Neutrophil (primary cell): ENCODE data around the gene OR1F1.
"Not testable (repeated sequence)": the region's sequence is repeated elsewhere in the genome, so short reads cannot be mapped to it uniquely, and the experiment has no call there.

ENCODE experiments used
- H3K27ac ChIP-seq: fragments of 200-600 bp; sonication (generic); 2 replicates; pipeline ENCODE4 v1.5.1; 2016; ENCODE audit warnings: mild to moderate bottlenecking, moderate library complexity
- H3K27me3 ChIP-seq: fragments of 200-600 bp; sonication (generic); 2 replicates; pipeline ENCODE4 v1.6.0; 2016; ENCODE audit warnings: mild to moderate bottlenecking
- H3K36me3 ChIP-seq: fragments of 200-600 bp; sonication (generic); 2 replicates; pipeline ENCODE4 v1.5.1; 2017
- H3K4me1 ChIP-seq, 2 experiments: fragments of 200-600 bp in 1 of 2; sonication (generic) in 1 of 2; 1 replicate in 1 of 2; 2 replicates in 1 of 2; pipeline versions ENCODE4 v1.5.1 to v1.6.1; 2013 to 2016; ENCODE audit warnings: low read depth in 1 of 2, low read length in 1 of 2, mild to moderate bottlenecking in 1 of 2, moderate library complexity in 1 of 2; ENCODE audit not compliant: control insufficient read depth in 1 of 2, insufficient read depth in 1 of 2
- H3K4me3 ChIP-seq, 2 experiments: fragments of 200-600 bp in 1 of 2; sonication (generic) in 1 of 2; 1 replicate in 1 of 2; 2 replicates in 1 of 2; pipeline ENCODE4 v1.5.1; 2013 to 2016; ENCODE audit warnings: low read depth in 1 of 2, low read length in 1 of 2, mild to moderate bottlenecking in 1 of 2, moderate library complexity in 1 of 2
- H3K9me3 ChIP-seq: fragments of 200-600 bp; sonication (generic); 2 replicates; pipeline ENCODE4 v1.5.1; 2016
- TF ChIP-seq, protein P1 (sequence below): fragments of 200-600 bp; sonication (generic); IDR thresholded peaks from 2 replicates; pipeline ENCODE4 v1.5.1; 2016; ENCODE audit warnings: antibody characterized with exemption

OR1F1 gene

DNA sequence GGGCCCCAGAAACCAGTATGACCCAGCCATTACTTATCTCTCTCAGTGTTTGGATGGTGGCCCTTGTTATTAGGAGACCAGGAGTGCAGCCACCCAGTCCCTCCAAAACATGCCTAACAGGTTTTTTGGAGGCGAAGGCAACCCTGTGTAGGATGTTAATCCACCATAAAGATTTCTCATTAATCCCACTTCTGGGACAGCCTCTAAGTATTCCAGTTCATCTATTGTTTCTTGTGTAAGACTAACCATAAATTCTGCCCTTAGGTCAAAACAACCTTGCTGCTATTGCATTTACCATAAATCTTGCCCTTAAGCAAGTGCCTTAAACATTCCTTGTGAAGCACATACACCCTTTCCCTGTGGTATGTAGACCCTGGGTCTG lies 21.5 kb upstream of the OR1F1 start:
- Histone ChIP-seq H3K9me3 (no peaks in the 10 kb centered on the region), H3K27me3 (peaks cover 92% of the 10 kb centered on the region)

DNA sequence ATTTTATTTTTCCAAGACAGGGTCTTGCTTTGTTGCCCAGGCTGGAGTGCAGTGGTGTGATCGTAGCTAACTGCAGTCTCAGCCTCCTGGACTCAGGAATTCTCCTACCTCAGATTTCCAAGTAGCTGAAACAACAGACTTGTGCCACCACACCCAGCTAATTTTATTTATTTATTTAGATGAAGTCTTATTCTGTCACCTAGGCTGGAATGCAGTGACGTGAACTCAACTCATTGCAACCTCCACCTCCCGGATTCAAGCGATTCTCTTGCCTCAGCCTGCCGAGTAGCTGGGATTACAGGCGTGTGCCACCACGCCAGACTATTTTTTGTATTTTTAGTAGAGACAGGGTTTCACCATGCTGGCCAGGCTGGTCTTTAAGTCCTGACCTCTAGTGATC lies 19.3 kb upstream of the OR1F1 start:
- not testable (repeated sequence) for H3K36me3 ChIP-seq, H3K9me3 ChIP-seq, H3K27ac ChIP-seq, H3K4me3 ChIP-seq
- Histone ChIP-seq H3K4me1 (peaks cover 18 to 35% of the 10 kb centered on the region in 2 experiments), H3K27me3 (peaks cover 93% of the 10 kb centered on the region)

More for the DNA sequence above, 21.5 kb upstream of the OR1F1 start:
- Histone ChIP-seq H3K4me1 (peaks cover 17 to 29% of the 10 kb centered on the region in 2 experiments), H3K36me3 (no peaks in the 10 kb centered on the region), H3K27ac (no peak overlapping the region), H3K4me3 (no peak overlapping the region)
- TF ChIP-seq, protein P1, sequence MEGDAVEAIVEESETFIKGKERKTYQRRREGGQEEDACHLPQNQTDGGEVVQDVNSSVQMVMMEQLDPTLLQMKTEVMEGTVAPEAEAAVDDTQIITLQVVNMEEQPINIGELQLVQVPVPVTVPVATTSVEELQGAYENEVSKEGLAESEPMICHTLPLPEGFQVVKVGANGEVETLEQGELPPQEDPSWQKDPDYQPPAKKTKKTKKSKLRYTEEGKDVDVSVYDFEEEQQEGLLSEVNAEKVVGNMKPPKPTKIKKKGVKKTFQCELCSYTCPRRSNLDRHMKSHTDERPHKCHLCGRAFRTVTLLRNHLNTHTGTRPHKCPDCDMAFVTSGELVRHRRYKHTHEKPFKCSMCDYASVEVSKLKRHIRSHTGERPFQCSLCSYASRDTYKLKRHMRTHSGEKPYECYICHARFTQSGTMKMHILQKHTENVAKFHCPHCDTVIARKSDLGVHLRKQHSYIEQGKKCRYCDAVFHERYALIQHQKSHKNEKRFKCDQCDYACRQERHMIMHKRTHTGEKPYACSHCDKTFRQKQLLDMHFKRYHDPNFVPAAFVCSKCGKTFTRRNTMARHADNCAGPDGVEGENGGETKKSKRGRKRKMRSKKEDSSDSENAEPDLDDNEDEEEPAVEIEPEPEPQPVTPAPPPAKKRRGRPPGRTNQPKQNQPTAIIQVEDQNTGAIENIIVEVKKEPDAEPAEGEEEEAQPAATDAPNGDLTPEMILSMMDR, result no peak

DNA sequence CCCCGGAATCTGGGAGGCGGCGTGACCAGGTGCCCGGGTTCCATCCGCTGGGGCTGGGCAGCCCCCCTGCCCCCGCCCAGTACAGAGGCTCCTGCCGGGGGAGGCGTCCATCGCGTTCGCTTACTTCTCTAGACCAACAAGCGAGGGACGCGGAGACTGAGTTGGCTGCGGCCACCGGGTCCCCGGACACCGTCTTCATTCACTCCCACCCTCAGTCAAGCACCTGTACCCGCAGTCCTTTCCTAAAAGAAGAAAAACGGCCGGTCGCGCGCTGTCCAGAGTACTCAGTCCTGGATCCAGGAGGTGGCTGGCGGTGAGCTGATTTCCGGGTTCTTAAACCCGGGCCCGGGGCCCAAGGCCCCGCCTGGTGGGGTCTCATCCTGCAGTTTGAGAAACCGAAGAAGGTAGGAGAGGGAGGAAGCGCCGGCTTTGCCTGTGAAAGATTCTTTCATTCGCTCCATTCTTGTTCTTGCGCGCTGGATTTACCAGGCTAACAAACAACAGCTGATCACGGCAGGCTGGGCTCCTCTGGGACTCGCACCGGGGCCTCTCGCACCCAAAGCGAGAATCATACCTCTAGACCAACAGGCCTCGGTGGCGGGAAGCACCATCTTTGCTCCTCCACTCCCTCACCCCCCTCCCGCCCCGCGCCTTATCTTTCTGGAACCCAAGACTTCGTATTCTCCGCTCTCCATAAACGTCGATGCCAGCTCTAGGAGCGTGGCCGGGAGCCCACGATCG lies 17.4 kb upstream of the OR1F1 start:
- no peak overlapping the region for H3K27ac ChIP-seq
- no peaks in the 10 kb centered on the region for H3K9me3 ChIP-seq
- TF ChIP-seq, protein P1, result no peak
- H3K27me3 ChIP-seq, result peaks cover 97% of the 10 kb centered on the region
- H3K4me1 ChIP-seq, result peaks cover 15 to 28% of the 10 kb centered on the region in 2 experiments
- no peaks in the 10 kb centered on the region for H3K36me3 ChIP-seq
- H3K4me3 ChIP-seq, result no peak overlapping the region

DNA sequence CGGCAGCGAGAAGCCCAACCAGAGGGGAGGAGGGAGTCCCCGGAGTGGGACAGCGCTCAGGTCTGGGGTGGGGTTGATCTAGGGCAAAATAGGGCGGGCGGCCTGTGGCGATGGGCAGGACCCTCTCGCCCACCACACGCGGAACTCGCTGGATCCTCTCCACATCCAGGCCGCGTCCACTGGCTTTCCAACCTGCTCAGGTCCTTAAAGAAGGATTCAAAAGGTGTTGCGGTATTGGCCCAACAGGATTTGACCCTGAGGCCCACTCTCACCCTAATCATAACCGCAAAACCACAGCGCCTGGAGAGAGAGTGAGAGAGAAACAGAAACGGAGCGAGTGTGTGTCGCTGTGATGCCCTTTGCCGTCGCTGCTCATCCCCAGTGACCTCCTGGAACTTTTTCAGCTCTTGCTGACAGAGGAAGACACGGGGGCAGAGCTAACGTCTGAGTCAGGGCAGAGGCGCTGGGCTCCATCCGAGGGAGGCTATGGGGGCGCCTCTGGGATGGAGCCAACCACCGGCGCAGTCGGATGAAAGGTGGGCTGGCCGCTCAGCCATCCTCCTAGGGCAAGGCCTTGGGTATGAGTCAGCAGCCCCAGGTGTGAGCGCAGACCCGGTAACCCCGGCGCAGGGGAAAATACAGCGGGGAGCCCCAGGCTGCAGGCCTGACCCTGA lies 16.7 kb upstream of the OR1F1 start:
- Histone ChIP-seq H3K4me1 (peaks cover 11 to 25% of the 10 kb centered on the region in 2 experiments), H3K27ac (no peak overlapping the region), H3K27me3 (peaks cover 100% of the 10 kb centered on the region), H3K9me3 (no peaks in the 10 kb centered on the region), H3K36me3 (no peaks in the 10 kb centered on the region), H3K4me3 (no peak overlapping the region)
- TF ChIP-seq, protein P1, result no peak

- Histone ChIP-seq H3K4me1 (peaks cover 11 to 25% of the 10 kb centered on the region in 2 experiments), H3K36me3 (no peaks in the 10 kb centered on the region), H3K27ac (no peak overlapping the region), H3K9me3 (no peaks in the 10 kb centered on the region), H3K27me3 (peaks cover 100% of the 10 kb centered on the region), H3K4me3 (no peak overlapping the region)
- TF ChIP-seq, protein P1, result no peak
These were observed 16.0 kb upstream of the OR1F1 start for GRCh38 chr16:3171855-3172593.
